Tongue (tissue), 2 donors: Measurements from ENCODE around the gene NHP2. TPM values are rescaled to one million over a fixed set of nuclear protein-coding genes. Genes with fewer than 3 reads are reported as not detected.
"Not testable (repeated sequence)": the region's sequence is repeated elsewhere in the genome, so short reads cannot be mapped to it uniquely, and the experiment has no call there.

Experiments
- DNase-seq: peaks from one replicate; pipeline ENCODE4 v3.0.0-alpha.2; 2015
- total RNA-seq: library from RNA; depleted of rRNA; stranded (reverse); fragments of >200 nt; gene quantifications from one replicate; pipeline ENCODE4 v1.2.3, GENCODE V29; 2014

The NHP2 gene
- total RNA-seq, 1 donor from 2014 or later, result 139 TPM

DNA sequence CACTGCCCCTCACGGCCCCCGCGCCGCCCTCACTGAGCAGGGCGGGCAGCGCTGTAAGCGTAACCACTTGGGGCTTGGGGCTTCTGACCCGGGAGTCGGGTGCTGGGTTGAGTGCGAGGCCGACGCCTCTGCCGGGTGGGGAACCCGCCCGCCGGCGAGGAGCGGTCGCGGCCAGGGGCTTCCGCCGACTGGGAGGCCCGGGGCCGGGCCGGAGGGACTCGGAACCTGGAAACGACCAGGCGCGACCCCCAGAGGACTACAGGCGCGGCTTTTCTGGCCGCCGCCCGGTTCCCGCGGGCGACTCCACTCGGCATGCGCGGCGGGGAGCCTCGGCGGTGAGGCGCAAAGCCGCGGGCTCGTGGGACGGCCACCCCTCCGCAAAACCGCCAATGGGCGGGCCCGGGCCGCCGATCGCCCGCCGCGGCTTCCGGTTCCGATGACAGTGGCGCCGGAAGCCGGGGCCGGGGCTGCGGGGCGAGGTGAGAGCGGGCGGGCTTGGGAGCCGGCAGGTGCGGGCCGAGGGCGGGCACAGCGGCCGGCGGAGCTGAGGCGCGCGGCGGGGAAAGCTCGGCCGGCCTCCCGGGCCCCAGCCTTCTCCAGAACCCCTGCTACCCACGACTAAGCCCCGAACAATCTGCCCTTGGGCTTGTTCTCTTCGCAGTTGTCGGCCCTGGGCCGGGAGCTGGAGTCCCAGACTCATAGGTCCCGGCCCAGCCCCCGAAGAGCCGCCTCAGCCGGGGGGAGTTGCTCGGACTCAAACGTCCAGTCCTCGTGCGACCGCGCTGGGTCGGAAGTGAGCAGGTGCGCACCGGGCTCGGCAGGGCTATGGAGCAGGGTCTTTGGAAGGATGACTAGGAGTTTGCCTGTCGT is 22.9 kb downstream of the NHP2 start, which contains the start of gene RMND5B:
RMND5B (plus strand) TSS at position 439 of the 870 bp plus-strand sequence. CDS start 7,106 bp downstream, outside the sequence.
- peak; percentile 89 for DNase-seq

DNA sequence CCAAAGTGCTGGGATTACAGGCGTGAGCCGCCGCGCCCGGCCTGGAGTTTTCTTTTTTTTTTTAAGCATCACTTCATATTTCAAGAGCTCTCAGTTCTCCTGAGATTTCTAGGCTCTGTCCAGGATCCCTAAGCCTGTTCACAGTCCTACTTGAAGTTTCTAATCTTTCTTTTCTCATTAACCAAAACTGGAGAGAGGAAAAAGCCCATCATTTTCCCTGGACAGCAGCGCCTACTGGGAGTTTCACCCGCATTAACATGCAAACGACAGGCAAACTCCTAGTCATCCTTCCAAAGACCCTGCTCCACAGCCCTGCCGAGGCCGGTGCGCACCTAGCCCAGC is 23.5 kb downstream of the NHP2 start:
- DNase-seq, result not testable (repeated sequence)

DNA sequence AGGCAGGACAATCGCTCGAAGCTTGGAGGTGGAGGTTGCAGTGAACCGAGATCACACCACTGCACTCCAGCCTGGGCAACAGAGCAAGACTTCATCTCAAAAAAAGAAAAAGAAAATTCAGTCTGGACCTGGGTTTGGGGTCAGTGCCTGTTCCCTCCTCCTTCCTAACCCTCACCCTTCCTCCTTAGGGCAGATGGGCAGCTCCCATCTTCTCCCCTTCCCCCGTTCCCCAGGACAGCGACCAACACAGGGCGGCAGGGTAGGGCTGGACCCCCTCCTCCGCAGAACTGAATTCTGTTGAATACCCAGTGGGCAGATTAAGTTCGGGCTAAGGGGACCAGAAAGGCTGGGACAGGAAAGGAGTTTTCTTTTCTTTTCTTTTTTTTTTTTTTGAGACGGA is 24.4 kb downstream of the NHP2 start:
- no peak for DNase-seq

DNA sequence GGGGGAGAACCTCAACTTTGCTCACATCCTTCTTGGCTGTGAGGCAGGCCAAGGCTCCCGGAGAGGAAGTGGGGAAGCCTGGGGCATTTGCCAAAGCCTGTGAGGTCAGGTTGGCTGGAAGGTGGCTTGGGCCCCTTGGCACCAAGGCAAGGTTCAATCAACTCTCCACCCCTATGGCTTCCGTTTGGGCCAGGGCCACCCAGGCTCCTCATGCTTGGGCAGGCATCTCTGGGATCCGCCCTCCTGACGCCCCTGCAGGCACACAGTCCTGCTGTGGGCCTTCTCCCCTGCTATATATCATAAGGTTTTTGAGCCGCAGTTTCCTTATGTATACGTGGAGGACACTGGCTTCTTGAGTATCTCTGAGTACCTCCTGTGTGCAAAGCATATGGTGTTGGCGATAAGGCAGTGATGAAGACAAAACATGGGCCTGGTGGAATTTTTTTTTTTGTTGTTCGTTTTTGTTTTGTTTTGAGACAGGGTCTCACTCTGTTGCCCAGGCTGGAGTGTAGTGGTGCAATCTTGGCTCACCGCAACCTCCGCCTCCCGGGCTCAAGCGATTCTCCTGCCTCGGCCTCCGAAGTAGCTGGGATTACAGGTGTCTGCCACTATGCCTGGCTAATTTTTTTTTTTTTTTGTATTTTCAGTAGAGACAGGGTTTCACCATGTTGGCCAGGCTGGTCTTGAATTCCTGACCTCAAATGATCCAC is 26.2 kb downstream of the NHP2 start:
- DNase-seq, result not testable (repeated sequence)

DNA sequence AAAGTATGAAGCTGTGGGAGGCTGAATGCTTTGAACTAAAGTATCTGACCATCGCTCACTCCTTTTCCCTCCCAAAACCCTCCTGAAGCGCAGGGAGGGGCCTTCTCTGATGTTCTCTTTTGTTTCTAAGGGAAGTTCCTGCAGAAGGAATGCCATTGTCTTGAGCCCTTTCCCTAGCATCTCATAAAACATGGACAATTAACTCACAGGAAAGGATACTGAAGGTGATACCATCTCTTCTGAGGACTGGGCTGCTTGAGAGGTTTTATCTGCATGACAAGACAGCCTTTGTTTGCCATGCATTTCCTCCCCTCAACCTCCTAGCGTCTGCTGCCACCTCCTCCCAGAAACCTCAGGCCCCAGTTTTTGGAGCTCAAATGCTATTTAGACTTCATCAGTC is 27.1 kb downstream of the NHP2 start:
- DNase-seq, result no peak

DNA sequence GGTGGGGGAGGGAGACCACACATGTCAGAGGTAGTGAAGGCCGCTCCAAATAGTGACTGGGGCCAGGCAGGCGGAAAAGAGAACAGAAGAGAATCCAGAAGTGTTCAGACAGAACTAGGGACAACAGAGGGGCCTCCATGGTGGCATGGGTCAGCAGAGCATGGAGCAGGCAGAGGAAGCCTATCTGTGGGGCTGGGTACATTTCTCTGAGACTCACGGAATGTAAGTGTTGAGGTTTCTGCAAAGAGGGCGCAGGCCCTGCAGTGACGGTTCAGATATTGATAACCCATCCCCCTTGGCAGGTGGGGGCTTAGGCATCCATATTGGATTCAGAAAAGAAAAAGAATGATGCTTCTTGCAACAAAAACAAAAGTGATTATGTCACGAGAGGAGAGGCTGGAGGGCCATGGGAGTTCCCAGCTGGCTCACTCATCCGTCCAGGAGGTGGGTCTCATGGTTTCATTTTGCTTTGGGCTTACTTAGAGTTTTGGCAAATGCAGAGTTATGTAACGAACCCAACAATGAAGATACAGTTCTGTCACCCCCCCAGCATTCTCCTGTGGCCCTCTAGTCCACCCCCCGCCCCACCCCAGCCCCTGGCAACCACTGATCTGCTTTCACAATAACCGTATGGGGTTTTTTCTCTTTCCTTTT is 28.3 kb downstream of the NHP2 start:
- peak; percentile 55 for DNase-seq

DNA sequence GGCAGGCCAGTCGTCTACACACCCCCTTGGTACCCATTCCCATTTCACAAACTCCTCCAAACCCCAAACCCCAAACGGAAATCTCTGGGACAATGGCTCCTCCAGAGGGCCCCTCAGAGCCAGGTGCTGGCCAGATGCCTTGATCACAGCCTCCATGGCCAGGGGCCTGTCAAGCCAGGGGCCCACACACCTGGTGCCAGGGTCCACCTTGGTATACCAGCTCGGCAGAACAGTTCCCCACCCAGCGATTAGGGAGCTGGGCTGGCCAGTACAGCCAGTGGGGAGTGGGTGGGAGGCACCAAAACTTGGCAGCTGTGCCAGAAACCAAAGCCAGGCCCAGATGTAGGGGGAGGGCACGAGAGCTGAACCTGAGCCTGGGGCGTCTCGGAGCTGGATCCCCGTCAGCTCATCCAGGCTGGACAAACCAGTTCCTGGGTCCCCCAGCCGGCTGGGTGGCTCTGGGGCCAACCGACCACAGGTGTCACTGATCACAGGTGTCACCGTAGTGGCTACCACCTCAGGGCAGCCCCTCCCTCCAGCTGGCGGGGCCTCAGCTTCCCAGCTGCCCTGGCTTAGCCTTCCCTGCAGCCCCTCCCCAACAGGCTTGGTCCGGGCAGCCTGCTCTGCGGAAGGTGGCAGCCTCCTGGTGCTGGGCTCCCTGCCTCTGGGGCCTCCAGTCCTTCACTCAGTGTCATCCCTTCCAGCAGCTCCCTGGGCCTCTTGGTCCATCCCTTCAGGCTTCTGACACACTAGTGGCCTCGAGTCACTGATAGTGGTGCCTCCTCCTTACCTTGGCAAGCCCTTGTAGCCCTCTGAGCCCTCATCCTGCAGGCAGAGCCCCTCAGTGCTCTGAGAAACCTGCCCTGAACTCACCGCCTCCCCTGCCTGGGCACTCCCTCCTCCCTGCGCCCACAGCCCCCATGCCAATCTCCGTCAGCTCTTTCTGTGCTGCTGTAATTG is 29.4 kb downstream of the NHP2 start:
- DNase-seq, result peak; percentile 79

DNA sequence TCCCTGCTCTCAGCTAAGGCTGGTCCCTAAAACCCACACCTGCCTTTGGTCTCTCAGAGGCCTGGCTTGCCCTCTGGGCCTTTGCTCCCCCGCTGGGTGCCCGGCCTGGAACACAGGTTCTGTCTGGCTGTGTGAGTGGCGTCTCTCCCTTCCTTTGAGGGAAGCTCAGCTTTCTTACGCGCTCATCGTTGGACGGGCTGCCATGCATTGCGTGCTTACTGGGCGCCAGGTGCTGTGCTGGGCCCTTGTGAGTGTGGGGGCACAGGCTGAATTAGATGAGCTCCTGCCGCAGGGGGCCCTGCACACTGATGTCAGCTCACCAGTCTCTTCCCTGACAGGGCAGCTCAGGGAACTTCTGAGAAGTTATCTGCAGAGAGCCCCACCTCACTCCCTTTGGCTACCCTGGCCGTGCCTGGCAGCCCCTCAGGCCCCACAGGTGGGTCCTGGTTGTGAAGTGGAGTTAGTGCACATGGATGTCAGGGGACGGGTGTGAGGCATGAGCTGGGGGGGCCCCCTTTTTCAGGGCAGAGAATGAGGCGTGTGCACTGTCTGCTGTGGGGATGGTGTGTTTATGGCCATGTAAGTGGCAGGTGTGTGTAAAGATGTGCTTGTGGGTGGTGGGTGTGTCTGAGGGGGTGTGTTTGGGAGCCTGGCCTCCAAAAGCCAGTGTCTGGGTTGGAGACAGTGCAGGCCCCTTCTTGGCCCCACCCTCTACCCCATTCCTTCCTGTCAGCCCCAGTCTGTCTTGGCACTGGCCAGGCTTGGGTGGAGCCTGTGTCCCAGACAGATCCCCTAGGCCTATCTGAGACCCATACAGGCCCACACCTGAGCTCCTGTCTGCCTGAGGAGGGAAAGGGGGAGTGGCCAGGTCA is 30.4 kb downstream of the NHP2 start:
- peak; percentile 53 for DNase-seq

DNA sequence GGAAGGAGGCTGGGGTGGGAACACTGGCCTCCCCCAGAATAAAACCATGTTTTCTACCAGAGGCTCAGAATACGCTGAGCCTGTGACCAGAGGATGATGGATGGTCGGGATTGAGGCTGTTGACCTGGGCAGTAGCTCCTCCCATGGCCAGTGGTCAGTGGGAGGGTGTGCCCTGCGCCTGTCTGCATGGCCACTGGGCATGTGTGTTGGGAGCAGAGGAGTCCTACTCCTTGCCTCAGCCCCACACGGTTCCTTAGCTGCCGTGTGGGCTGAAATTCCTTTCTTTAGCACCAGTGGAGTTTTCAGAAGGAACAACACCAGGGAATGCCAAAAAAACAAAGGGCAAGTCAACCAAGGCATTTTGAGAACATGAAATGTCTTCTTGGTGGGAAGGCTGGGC is 31.3 kb downstream of the NHP2 start:
- no peak for DNase-seq

DNA sequence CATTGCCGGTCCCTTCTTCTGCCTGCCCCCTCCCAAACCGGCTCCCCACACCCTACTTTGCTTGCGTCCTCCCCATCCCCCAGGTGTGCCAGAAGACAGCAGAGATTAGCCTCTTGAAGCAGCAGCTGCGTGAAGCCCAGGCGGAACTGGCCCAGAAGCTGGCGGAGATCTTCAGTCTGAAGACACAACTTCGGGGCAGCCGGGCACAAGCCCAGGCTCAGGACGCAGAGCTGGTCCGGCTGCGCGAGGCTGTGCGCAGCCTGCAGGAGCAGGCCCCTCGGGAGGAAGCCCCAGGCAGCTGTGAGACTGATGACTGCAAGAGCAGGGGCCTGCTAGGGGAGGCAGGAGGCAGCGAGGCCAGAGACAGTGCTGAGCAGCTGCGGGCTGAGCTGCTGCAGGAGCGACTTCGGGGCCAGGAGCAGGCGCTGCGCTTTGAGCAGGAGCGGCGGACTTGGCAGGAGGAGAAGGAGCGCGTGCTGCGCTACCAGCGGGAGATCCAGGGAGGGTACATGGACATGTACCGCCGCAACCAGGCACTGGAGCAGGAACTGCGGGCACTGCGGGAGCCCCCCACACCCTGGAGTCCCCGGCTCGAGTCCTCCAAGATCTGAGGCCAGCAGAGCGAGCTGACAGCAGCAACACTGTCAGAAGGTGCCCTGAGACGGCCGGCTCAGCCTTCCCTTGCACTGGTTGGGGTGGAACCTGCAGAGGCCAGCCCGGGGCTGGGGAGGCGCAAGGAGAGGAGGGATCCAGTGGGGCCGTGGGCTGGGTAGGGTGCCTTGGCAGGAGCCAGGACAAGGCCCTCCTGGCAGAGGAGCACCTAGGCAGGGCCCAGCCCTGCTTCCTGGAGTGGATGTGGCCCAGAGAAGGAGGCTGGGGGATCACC is 32.1 kb downstream of the NHP2 start:
- peak; percentile 95 for DNase-seq

DNA sequence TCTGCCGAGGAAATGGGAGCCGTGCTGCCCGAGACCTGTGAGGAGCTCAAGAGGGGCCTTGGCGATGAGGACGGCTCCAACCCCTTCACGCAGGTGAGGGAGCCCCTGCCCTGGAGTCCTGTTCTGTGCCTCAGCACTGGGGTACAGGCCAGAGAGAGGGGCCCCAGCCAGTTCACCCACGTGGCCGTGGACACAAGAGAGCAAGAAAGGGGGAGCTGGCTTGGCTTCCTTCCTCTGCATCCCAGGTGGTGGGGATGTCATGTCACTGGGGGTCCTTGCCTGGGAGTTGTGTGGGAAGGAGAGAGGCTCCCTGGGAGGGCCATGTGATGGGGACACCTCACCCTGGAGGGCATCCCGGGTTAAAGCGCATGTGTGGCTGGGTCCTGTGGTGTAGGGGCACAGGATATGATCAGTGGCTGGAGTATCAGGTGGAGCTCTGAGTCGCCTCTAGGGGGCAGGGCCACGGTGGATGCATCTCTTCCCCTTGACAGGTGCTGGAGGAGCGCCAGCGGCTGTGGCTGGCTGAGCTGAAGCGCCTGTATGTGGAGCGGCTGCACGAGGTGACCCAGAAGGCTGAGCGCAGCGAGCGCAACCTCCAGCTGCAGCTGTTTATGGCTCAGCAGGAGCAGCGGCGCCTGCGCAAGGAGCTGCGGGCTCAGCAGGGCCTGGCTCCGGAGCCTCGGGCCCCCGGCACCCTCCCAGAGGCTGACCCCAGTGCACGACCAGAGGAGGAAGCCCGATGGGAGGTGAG is 32.9 kb downstream of the NHP2 start:
- DNase-seq, result peak; percentile 98

DNA sequence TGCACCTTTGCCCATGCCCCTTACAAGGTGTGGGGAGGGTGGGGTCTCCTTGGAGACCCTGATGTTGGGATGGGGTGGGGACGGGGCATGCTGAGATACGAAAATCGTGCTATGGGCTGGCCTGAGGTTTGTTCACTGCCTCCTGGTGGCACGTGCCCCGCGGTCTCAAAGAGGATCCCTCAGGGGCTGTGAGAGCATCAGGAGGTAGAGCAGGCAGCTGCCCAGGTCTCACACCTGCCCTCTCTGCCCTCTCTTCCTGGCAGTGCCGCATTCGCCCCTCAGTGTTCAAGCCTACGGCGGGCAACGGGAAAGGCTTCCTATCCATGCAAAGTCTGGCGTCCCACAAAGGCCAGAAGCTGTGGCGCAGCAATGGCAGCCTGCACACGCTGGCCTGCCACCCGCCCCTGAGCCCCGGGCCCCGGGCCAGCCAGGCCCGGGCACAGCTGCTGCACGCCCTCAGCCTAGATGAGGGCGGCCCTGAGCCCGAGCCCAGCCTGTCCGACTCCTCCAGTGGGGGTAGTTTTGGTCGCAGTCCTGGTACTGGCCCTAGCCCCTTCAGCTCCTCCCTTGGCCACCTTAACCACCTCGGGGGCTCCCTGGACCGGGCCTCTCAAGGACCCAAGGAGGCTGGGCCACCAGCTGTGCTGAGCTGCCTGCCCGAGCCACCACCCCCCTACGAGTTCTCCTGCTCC is 33.6 kb downstream of the NHP2 start:
- DNase-seq, result peak; percentile 85

DNA sequence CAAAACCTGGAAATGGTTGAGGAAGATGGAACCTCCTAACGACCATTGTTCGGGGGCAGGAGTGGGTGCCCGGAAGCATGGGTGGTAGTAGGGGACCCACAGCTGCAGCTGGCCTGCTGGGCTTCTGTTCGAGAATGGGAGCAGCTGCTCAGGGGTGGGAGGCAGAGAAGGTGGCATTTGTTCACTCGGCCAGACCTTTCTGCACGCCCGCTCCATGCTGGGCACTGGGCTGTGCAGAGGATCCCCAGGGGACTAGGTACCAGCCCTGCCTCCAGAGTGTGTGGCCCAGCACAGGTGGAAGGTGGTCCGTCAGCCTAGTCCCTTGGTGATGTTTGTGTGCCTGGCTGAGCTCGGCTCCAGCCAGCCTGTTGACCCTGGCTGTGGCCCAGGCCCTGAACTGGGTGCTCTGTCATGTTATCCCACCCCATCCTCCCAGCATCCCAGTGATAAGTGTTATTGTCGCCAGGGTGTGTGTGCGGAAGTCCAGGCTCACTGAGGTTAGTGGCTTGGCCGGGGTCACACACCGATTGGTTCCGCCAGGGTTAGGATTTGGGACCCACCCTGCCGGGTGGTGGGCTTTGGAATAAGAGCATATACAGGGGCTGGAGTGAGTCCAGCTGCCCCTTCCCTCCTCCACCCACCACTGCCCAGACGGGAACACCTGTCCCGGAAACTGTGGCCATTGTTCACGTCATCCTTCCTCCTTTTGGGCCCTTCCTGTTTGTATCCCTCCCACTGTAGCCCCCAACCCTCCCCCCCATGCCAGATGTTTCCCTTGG is 35.6 kb downstream of the NHP2 start:
- DNase-seq, result no peak

DNA sequence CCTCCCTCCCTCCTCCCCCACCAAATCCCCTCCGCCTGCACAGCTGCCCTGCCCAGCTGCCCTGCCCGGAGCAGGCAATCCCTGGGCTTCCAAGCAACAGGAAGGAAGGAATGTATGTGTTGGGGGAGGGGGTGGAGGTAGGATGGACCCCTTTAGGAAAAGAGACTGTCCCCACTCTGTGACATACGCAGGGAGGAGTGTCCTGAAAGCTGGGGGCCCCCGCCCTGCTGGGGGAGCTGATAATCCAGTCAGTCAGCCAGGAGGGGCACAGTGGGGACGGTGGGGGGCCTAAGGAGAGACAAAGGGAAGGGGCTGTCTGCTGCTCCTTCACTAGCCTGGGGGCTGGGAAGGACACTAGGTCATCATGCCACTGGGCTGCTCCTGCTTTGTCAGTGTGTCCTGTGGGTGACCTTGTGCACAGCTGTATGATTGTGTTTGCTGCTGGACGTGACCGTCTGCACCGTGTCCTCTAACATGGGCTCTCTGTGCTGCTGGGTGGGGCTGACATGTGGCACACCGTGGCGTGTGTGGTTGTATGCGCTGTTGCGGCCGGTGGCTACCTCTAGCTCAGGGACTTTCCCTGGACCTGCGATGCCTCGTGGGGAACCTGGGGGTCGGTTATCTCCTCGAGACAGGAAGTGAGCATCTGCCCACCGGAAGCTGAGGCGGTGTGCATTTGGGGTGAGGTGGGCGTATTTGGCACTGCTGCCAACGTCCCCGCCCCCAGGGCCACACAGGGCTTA is 37.4 kb downstream of the NHP2 start:
- DNase-seq, result peak; percentile 72

DNA sequence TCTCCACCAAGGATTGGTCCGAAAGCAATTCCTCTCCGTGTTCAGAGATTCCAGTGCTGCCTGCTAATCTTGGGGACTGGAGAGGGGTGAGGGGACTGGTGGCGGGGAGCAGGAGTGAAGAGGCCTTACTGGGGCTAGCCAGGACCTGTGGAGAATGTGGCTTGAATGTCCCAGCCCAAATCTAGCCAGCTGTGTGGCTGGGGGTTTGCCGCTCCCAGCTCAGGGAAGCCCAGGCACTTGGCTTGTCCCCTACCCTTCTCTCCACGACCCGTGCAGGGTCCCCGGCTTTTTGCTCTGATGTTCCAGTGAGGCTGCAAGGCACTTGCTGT is 37.9 kb downstream of the NHP2 start:
- peak; percentile 77 for DNase-seq

DNA sequence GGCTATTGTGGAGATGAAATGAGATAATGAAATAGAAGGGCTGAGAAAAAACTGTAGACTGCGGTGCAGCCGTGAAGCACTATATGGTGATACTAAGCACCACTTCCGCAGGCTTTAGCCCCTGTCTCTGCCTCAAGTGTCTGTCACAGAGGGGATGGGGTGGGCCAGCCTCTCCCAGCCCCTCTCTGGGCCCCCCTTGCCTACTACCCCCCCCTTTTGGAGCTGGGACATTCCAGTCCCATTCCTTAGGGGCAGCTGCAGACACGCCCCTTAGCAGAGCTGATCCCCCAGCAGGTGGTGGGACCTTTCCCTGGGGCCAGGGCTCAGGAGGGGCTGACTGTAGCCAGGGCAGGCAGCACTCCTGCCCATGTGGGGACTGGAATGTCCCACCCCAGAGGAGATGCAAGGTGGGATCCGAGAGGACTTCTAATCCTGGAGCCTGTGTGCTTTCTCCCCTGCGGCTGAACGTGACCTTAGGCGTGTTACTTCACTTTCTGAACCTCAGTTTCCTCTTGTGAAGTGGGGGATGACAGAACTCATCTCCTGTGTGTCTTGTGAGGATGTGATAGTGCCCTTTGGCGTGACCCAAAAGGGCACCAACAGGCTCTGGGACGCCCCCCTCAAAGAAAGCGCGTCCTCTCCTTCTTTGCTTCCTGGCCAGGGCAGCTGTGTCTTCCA is 38.4 kb downstream of the NHP2 start:
- DNase-seq, result peak; percentile 87
